CD4-positive, alpha-beta T cell treated with Interleukin-2 at 100 ng/mL for 4 hours (primary cell): Measurements from ENCODE around the gene ZNRF1.
A peak's percentile ranks its signal among the peaks of the same experiment; 100 is the strongest.
"Not testable (repeated sequence)": the region's sequence is repeated elsewhere in the genome, so short reads cannot be mapped to it uniquely, and the experiment has no call there.

Source experiments
- DNase-seq: peaks from one replicate; pipeline ENCODE4 v3.0.0-alpha.2; 2020; ENCODE audit warnings: low spot score

Gene ZNRF1

GRCh38 chr16:74998481-74999218 is at the start of gene ZNRF1:
TSS of gene ZNRF1 (plus strand) at chr16:74999024. CDS start at chr16:74999672, 648 bp downstream.
- peak; percentile 83 for DNase-seq

GRCh38 chr16:74949309-74949708 is 49.5 kb upstream of the ZNRF1 start:
- no peak for DNase-seq

- DNase-seq: no peak
Observed at GRCh38 chr16:74950511-74950910, 48.3 kb upstream of the ZNRF1 start.

GRCh38 chr16:74951206-74951605 is 47.6 kb upstream of the ZNRF1 start:
- DNase-seq: no peak

- DNase-seq: no peak
Observed at GRCh38 chr16:74951681-74952080, 47.1 kb upstream of the ZNRF1 start.

- DNase-seq: no peak
Observed at GRCh38 chr16:74954763-74955162, 44.1 kb upstream of the ZNRF1 start.

GRCh38 chr16:74973304-74973703 is 25.5 kb upstream of the ZNRF1 start:
- no peak for DNase-seq

- DNase-seq: no peak
Observed at GRCh38 chr16:74975591-74975990, 23.2 kb upstream of the ZNRF1 start.

GRCh38 chr16:74982256-74982655 is 16.6 kb upstream of the ZNRF1 start:
- DNase-seq: no peak

GRCh38 chr16:74984194-74984528 is 14.7 kb upstream of the ZNRF1 start:
- peak; percentile 26 for DNase-seq

GRCh38 chr16:74984529-74985296 is 14.1 kb upstream of the ZNRF1 start, which contains the start of gene WDR59:
TSS of gene WDR59 (minus strand) at chr16:74985123. CDS start at chr16:74985017, 106 bp downstream.
- DNase-seq: peak; percentile 99

- DNase-seq: no peak
Observed at GRCh38 chr16:74987027-74987681, 11.7 kb upstream of the ZNRF1 start.

GRCh38 chr16:74989864-74990263 is 9.0 kb upstream of the ZNRF1 start:
- DNase-seq: not testable (repeated sequence)

- no peak for DNase-seq
Observed at GRCh38 chr16:74990832-74991231, 8.0 kb upstream of the ZNRF1 start.

GRCh38 chr16:74991268-74991592 is 7.6 kb upstream of the ZNRF1 start:
- DNase-seq: no peak

GRCh38 chr16:74991593-74992403 is 7.0 kb upstream of the ZNRF1 start:
- DNase-seq: no peak

- no peak for DNase-seq
Observed at GRCh38 chr16:74995986-74996385, 2.8 kb upstream of the ZNRF1 start.

- DNase-seq: no peak
Observed at GRCh38 chr16:74997042-74997491, 1.8 kb upstream of the ZNRF1 start.

GRCh38 chr16:74999219-74999608 is 390 bp downstream of the ZNRF1 start:
- DNase-seq: peak; percentile 13

- peak; percentile 65 for DNase-seq
Observed at GRCh38 chr16:74999609-75000480, 1.0 kb downstream of the ZNRF1 start.

- DNase-seq: no peak
Observed at GRCh38 chr16:75000481-75001081, 1.8 kb downstream of the ZNRF1 start.
